HepG2 (cell line): ENCODE measurements around the gene TTYH1. TPM values are rescaled to one million over a fixed set of nuclear protein-coding genes. Genes with fewer than 3 reads are reported as not detected.

ENCODE experiments used
- DR1 ChIP-seq: sonication (generic); formaldehyde crosslinking; IDR thresholded peaks from 2 replicates; pipeline ENCODE4 v1.8.0; 2021; ENCODE audit warnings: mild to moderate bottlenecking, missing genetic modification reagents, inconsistent platforms
- EHMT2 ChIP-seq: fragments of 200-600 bp; sonication (generic); IDR thresholded peaks from 2 replicates; pipeline ENCODE4 v1.7.0; 2017; ENCODE audit warnings: antibody characterized with exemption, low read depth, low read length, borderline replicate concordance
- FOXM1 ChIP-seq: sonication (generic); formaldehyde crosslinking; IDR thresholded peaks from 2 replicates; pipeline ENCODE4 v1.5.0; 2020; ENCODE audit warnings: missing genetic modification reagents
- HOXA9 ChIP-seq: sonication (generic); formaldehyde crosslinking; IDR thresholded peaks from 2 replicates; pipeline ENCODE4 v1.8.1; 2022; ENCODE audit warnings: missing genetic modification reagents, mild to moderate bottlenecking, moderate library complexity, borderline replicate concordance
- KAT7 ChIP-seq: IDR thresholded peaks from 2 replicates; pipeline ENCODE4 v1.6.1; 2018; ENCODE audit warnings: borderline replicate concordance, missing compliant biosample characterization
- MAFK ChIP-seq, 2 experiments: IDR thresholded peaks in 1 of 2; conservative IDR thresholded peaks in 1 of 2; 2 replicates each; pipeline ENCODE4 v1.6.1; 2011; ENCODE audit warnings: improper control_type of control experiment in 2 of 2, low read length in 2 of 2
- NFAT5 ChIP-seq: sonication (generic); formaldehyde crosslinking; IDR thresholded peaks from 2 replicates; pipeline ENCODE4 v1.4.0; 2020; ENCODE audit warnings: missing genetic modification reagents
- NFATC3 ChIP-seq: sonication (generic); formaldehyde crosslinking; IDR thresholded peaks from 2 replicates; pipeline ENCODE4 v1.5.1; 2020; ENCODE audit warnings: mild to moderate bottlenecking, missing genetic modification reagents
- NR2F6 ChIP-seq, 2 experiments: IDR thresholded peaks; 2 replicates each; pipeline ENCODE4 v1.6.1; 2016; ENCODE audit warnings: antibody characterized with exemption in 1 of 2, mild to moderate bottlenecking in 1 of 2
- PAWR ChIP-seq: sonication (generic); formaldehyde crosslinking; IDR thresholded peaks from 2 replicates; pipeline ENCODE4 v1.4.0; 2020; ENCODE audit warnings: missing genetic modification reagents, mild to moderate bottlenecking, borderline replicate concordance
- RBAK ChIP-seq: sonication (generic); formaldehyde crosslinking; IDR thresholded peaks from 2 replicates; pipeline ENCODE4 v1.5.1; 2020; ENCODE audit warnings: mild to moderate bottlenecking, missing genetic modification reagents
- REPIN1 ChIP-seq: sonication (generic); formaldehyde crosslinking; IDR thresholded peaks from 2 replicates; pipeline ENCODE4 v1.8.0; 2022; ENCODE audit warnings: missing genetic modification reagents, low read depth, mild to moderate bottlenecking, borderline replicate concordance
- TRAFD1 ChIP-seq: sonication (generic); formaldehyde crosslinking; IDR thresholded peaks from 2 replicates; pipeline ENCODE4 v1.5.1; 2020; ENCODE audit warnings: missing genetic modification reagents, mild to moderate bottlenecking, borderline replicate concordance
- U2AF2 ChIP-seq: fragments of 200-400 bp; formaldehyde crosslinking; IDR thresholded peaks from 2 replicates; pipeline ENCODE4 v1.6.1; 2017; ENCODE audit warnings: low read depth, mild to moderate bottlenecking, low read length
- ZNF20 ChIP-seq: sonication (generic); formaldehyde crosslinking; IDR thresholded peaks from 2 replicates; pipeline ENCODE4 v1.4.0; 2020; ENCODE audit warnings: mild to moderate bottlenecking, moderate library complexity, missing genetic modification reagents
- ZNF234 ChIP-seq: sonication (generic); formaldehyde crosslinking; conservative IDR thresholded peaks from 2 replicates; pipeline ENCODE4 v1.5.1; 2020; ENCODE audit warnings: mild to moderate bottlenecking, missing genetic modification reagents
- ZNF446 ChIP-seq: sonication (generic); formaldehyde crosslinking; IDR thresholded peaks from 2 replicates; pipeline ENCODE4 v1.5.0; 2020; ENCODE audit warnings: mild to moderate bottlenecking, missing genetic modification reagents
- ZNF468 ChIP-seq: sonication (generic); formaldehyde crosslinking; IDR thresholded peaks from 2 replicates; pipeline ENCODE4 v1.8.0; 2022; ENCODE audit warnings: mild to moderate bottlenecking, moderate library complexity, missing genetic modification reagents
- ZNF569 ChIP-seq: sonication (generic); formaldehyde crosslinking; IDR thresholded peaks from 2 replicates; pipeline ENCODE4 v1.5.0; 2020; ENCODE audit warnings: mild to moderate bottlenecking, missing genetic modification reagents, moderate library complexity, borderline replicate concordance
- ZNF616 ChIP-seq: sonication (generic); formaldehyde crosslinking; IDR thresholded peaks from 2 replicates; pipeline ENCODE4 v1.5.0; 2020; ENCODE audit warnings: low read depth, mild to moderate bottlenecking, missing genetic modification reagents
- ZNF703 ChIP-seq: sonication (generic); formaldehyde crosslinking; IDR thresholded peaks from 2 replicates; pipeline ENCODE4 v1.5.1; 2020; ENCODE audit warnings: missing genetic modification reagents, mild to moderate bottlenecking, moderate library complexity, borderline replicate concordance
- ZNF766 ChIP-seq: sonication (generic); formaldehyde crosslinking; IDR thresholded peaks from 2 replicates; pipeline ENCODE4 v1.5.0; 2020; ENCODE audit warnings: missing genetic modification reagents, borderline replicate concordance
- ZNF879 ChIP-seq: sonication (generic); formaldehyde crosslinking; IDR thresholded peaks from 2 replicates; pipeline ENCODE4 v1.8.1; 2023; ENCODE audit warnings: missing genetic modification reagents
- ZNF891 ChIP-seq: sonication (generic); formaldehyde crosslinking; IDR thresholded peaks from 2 replicates; pipeline ENCODE4 v1.5.0; 2020; ENCODE audit warnings: mild to moderate bottlenecking, missing genetic modification reagents
- ZSCAN21 ChIP-seq: sonication (generic); formaldehyde crosslinking; IDR thresholded peaks from 2 replicates; pipeline ENCODE4 v1.8.0; 2022; ENCODE audit warnings: mild to moderate bottlenecking, missing genetic modification reagents, moderate library complexity, borderline replicate concordance
- polyA plus RNA-seq, 8 experiments: library from polyadenylated mRNA; depleted of rRNA in 3 of 8; stranded (reverse) in 7 of 8; unstranded in 1 of 8; fragments of >200 nt; fragmentation: Illumina TruSeq in 4 of 8; extraction: Trizol in 4 of 8; gene quantifications; 2 replicates each; pipeline versions ENCODE4 v1.2.1 to v1.2.3, GENCODE V29; 2011 to 2016; ENCODE audit warnings: low read depth in 4 of 8, missing spikeins in 1 of 8, mixed read lengths in 1 of 8; ENCODE audit not compliant: insufficient read depth in 1 of 8
- total RNA-seq, 5 experiments: library from RNA; depleted of rRNA; stranded (reverse); fragments of >200 nt; fragmentation: Illumina TruSeq; extraction: Trizol; gene quantifications; 2 replicates each; pipeline ENCODE4 v1.2.3, GENCODE V29; 2016; ENCODE audit warnings: low read depth in 1 of 5

Gene TTYH1
- total and polyA plus RNA-seq, 2 of the 13 experiments (the other 11 are each of a cell fraction or from before 2014, with no cell fraction given) = 6.9 to 19.9 TPM

- TF ChIP-seq ZNF616 (CRISPR knock-in tag) = no peak
- no peak for TF ChIP-seq EHMT2
- no peak for TF ChIP-seq MAFK (conservative IDR thresholded peaks at IDR 0.05 in 1 of 2, IDR thresholded peaks at IDR 0.05 in 1 of 2; ENCODE audit: low read length in 2 of 2)
- TF ChIP-seq ZNF879 (CRISPR knock-in tag) = 0 out of 2 replicates have a peak, but pooled peaks have one; percentile 61
- peak; percentile 84 for TF ChIP-seq ZNF891 (CRISPR knock-in tag)
- TF ChIP-seq KAT7 (CRISPR knock-in tag) = no peak; the same call in 1 of the 2 replicates
- TF ChIP-seq NR2F6 (IDR thresholded peaks at IDR 0.05) = no peak
- TF ChIP-seq NR2F6 (CRISPR knock-in tag; IDR thresholded peaks at IDR 0.05) = no peak
- 0 out of 2 replicates have a peak, but pooled peaks have one; percentile 77 for TF ChIP-seq NFAT5 (CRISPR knock-in tag)
- TF ChIP-seq ZNF446 (CRISPR knock-in tag) = no peak
- TF ChIP-seq REPIN1 (CRISPR knock-in tag) = no peak; the same call in none of the 2 replicates
- TF ChIP-seq ZSCAN21 (CRISPR knock-in tag) = peak; percentile 77; the same call in 1 of the 2 replicates
- no peak for TF ChIP-seq ZNF703 (CRISPR knock-in tag)
- no peak for TF ChIP-seq NFATC3
- TF ChIP-seq RBAK (CRISPR knock-in tag) = no peak
- TF ChIP-seq ZNF20 = no peak
- TF ChIP-seq TRAFD1 (CRISPR knock-in tag) = no peak
- 0 out of 2 replicates have a peak, but pooled peaks have one; percentile 6 for TF ChIP-seq DR1 (CRISPR knock-in tag)
- TF ChIP-seq ZNF569 = no peak
- TF ChIP-seq HOXA9 (CRISPR knock-in tag) = no peak
- no peak for TF ChIP-seq U2AF2
- 0 out of 2 replicates have a peak, but pooled peaks have one; percentile 80 for TF ChIP-seq ZNF468
- no peak for TF ChIP-seq ZNF766 (CRISPR knock-in tag)
- TF ChIP-seq ZNF234 (CRISPR knock-in tag) = 0 out of 2 replicates have a peak, but pooled peaks have one; percentile 13
- TF ChIP-seq FOXM1 (CRISPR knock-in tag) = no peak
- no peak for TF ChIP-seq PAWR (CRISPR knock-in tag)
These were observed 48.3 kb downstream of the TTYH1 start, which contains the start of gene LENG9 (continued) for GRCh38 chr19:54463531-54464043.
